Activated CD4-positive, alpha-beta T cell treated with anti-CD3 and anti-CD28 coated beads for 24 hours (primary cell): ENCODE results near the gene GPRC5A.

ENCODE experiments used
- DNase-seq, 2 donors: peaks; one replicate each; pipeline ENCODE4 v3.0.0-alpha.2; 2020; ENCODE audit warnings: low read depth in 2 of 2

GPRC5A gene

GRCh38 chr12:12909228-12909994 lies 18.0 kb downstream of the GPRC5A start:
- DNase-seq = no peak

- no peak for DNase-seq
Measured at GRCh38 chr12:12909995-12910420, 18.6 kb downstream of the GPRC5A start.

GRCh38 chr12:12912711-12913110 lies 21.3 kb downstream of the GPRC5A start:
- DNase-seq = no peak

- DNase-seq = no peak
Measured at GRCh38 chr12:12915656-12916055, 24.3 kb downstream of the GPRC5A start.

GRCh38 chr12:12916135-12916944 lies 25.0 kb downstream of the GPRC5A start:
- DNase-seq = peak; percentile 78 to 80

- no peak for DNase-seq
Measured at GRCh38 chr12:12917517-12917916, 26.2 kb downstream of the GPRC5A start.

- no peak for DNase-seq
Measured at GRCh38 chr12:12918781-12919389, 27.5 kb downstream of the GPRC5A start.

GRCh38 chr12:12919666-12920435 lies 28.5 kb downstream of the GPRC5A start:
- no peak for DNase-seq

GRCh38 chr12:12922191-12922616 lies 30.8 kb downstream of the GPRC5A start:
- no peak for DNase-seq

- DNase-seq = no peak
Measured at GRCh38 chr12:12922978-12923377, 31.6 kb downstream of the GPRC5A start.

- DNase-seq = no peak
Measured at GRCh38 chr12:12924169-12924568, 32.8 kb downstream of the GPRC5A start.

- no peak for DNase-seq
Measured at GRCh38 chr12:12925388-12925787, 34.0 kb downstream of the GPRC5A start.

GRCh38 chr12:12926571-12927071 lies 35.3 kb downstream of the GPRC5A start:
- DNase-seq = no peak

- peak in 1 of 2 donors; percentile 10 for DNase-seq
Measured at GRCh38 chr12:12927211-12928079, 36.1 kb downstream of the GPRC5A start.

GRCh38 chr12:12929696-12930095 lies 38.3 kb downstream of the GPRC5A start:
- no peak for DNase-seq

GRCh38 chr12:12930633-12931219 lies 39.4 kb downstream of the GPRC5A start:
- no peak for DNase-seq

- DNase-seq = no peak
Measured at GRCh38 chr12:12933742-12934141, 42.4 kb downstream of the GPRC5A start.

- no peak for DNase-seq
Measured at GRCh38 chr12:12934556-12934955, 43.2 kb downstream of the GPRC5A start.

GRCh38 chr12:12936983-12937491 lies 45.7 kb downstream of the GPRC5A start:
- no peak for DNase-seq

- no peak for DNase-seq
Measured at GRCh38 chr12:12938541-12938940, 47.2 kb downstream of the GPRC5A start.
